Hepatocyte (in vitro differentiated cells): ENCODE measurements around the gene MALAT1. TPM values are rescaled to one million over a fixed set of nuclear protein-coding genes. Genes with fewer than 3 reads are reported as not detected.
A peak's percentile ranks its signal among the peaks of the same experiment; 100 is the strongest.

Source experiments
- DNase-seq: peaks from one replicate; pipeline ENCODE4 v3.0.0-alpha.2; 2016; ENCODE audit warnings: low spot score
- H2AFZ ChIP-seq: fragments of 200-600 bp; sonication (generic); 2 replicates; pipeline ENCODE4 v1.6.0; 2016; ENCODE audit warnings: antibody characterized with exemption, mild to moderate bottlenecking
- H3K27ac ChIP-seq: fragments of 200-600 bp; sonication (generic); 2 replicates; pipeline ENCODE4 v1.5.1; 2016; ENCODE audit warnings: mild to moderate bottlenecking
- H3K27me3 ChIP-seq: fragments of 200-600 bp; sonication (generic); 2 replicates; pipeline ENCODE4 v1.6.1; 2016
- H3K36me3 ChIP-seq: fragments of 200-600 bp; sonication (generic); replicated peaks from 2 replicates; pipeline ENCODE4 v1.5.1; 2016; ENCODE audit warnings: low read depth; ENCODE audit not compliant: insufficient read depth
- H3K4me1 ChIP-seq: fragments of 200-600 bp; sonication (generic); 2 replicates; pipeline ENCODE4 v1.5.1; 2016; ENCODE audit warnings: mild to moderate bottlenecking, moderate library complexity; ENCODE audit not compliant: insufficient read depth
- H3K4me2 ChIP-seq: fragments of 200-600 bp; sonication (generic); 2 replicates; pipeline ENCODE4 v1.6.0; 2016
- H3K4me3 ChIP-seq: fragments of 200-600 bp; sonication (generic); 2 replicates; pipeline ENCODE4 v1.5.1; 2016; ENCODE audit warnings: mild to moderate bottlenecking
- H3K79me2 ChIP-seq: fragments of 200-600 bp; sonication (generic); 2 replicates; pipeline ENCODE4 v1.6.0; 2017; ENCODE audit warnings: mild to moderate bottlenecking
- H3K9me2 ChIP-seq: fragments of 200-600 bp; sonication (generic); replicated peaks from 2 replicates; pipeline ENCODE4 v1.6.0; 2017; ENCODE audit warnings: mild to moderate bottlenecking; ENCODE audit not compliant: insufficient read depth
- H3K9me3 ChIP-seq: fragments of 200-600 bp; sonication (generic); 2 replicates; pipeline ENCODE4 v1.5.1; 2016; ENCODE audit warnings: low read depth, mild to moderate bottlenecking
- H4K20me1 ChIP-seq: fragments of 200-600 bp; sonication (generic); 2 replicates; pipeline ENCODE4 v1.6.0; 2016; ENCODE audit warnings: mild to moderate bottlenecking; ENCODE audit not compliant: insufficient read depth, poor library complexity, severe bottlenecking
- EZH2 ChIP-seq: fragments of 200-600 bp; sonication (generic); IDR thresholded peaks from 2 replicates; pipeline ENCODE4 v1.6.1; 2016; ENCODE audit warnings: antibody characterized with exemption, mild to moderate bottlenecking, borderline replicate concordance
- EZH2phosphoT487 ChIP-seq: fragments of 200-600 bp; sonication (generic); IDR thresholded peaks from one replicate; pipeline ENCODE4 v1.6.1; 2018; ENCODE audit warnings: antibody characterized with exemption, mild to moderate bottlenecking, low read depth, moderate library complexity; ENCODE audit not compliant: unreplicated experiment, severe bottlenecking
- WGBS: methylation state at CpG from one replicate; pipeline ENCODE4 v1.1.6; 2016; ENCODE audit warnings: low lambda C conversion rate; ENCODE audit errors: missing lambda C conversion rate; 5-methylcytosine and 5-hydroxymethylcytosine counted together
- polyA plus RNA-seq: library from polyadenylated mRNA; unstranded; fragments of >200 nt; fragmentation: Nextera tagmentation; extraction: Ambion mirVana; gene quantifications from 2 replicates; pipeline ENCODE4 v1.2.1, GENCODE V29; 2016
- total RNA-seq: library from RNA; depleted of rRNA; stranded (reverse); fragments of >200 nt; gene quantifications from 2 replicates; pipeline ENCODE4 v1.2.3, GENCODE V29; 2014
- TF ChIP-seq, protein P1 (sequence below): fragments of 200-600 bp; sonication (generic); IDR thresholded peaks from 2 replicates; pipeline ENCODE4 v1.5.1; 2016; ENCODE audit warnings: antibody characterized with exemption, mild to moderate bottlenecking; ENCODE audit not compliant: poor library complexity

The MALAT1 gene
- total and polyA plus RNA-seq, 2 experiments from 2014 or later = 8,000 to 16,690 TPM

- Histone ChIP-seq H3K4me2 (peak overlapping the region; percentile 92), H3K9me2 (no peaks in the 10 kb centered on the region), H4K20me1 (peaks cover 46% of the 10 kb centered on the region), H2AFZ (no peak overlapping the region), H3K27ac (peak overlapping the region; percentile 99), H3K4me1 (peaks cover 33% of the 10 kb centered on the region), H3K79me2 (peaks cover 89% of the 10 kb centered on the region), H3K36me3 (peaks cover 21% of the 10 kb centered on the region), H3K27me3 (no peaks in the 10 kb centered on the region), H3K4me3 (peak overlapping the region; percentile 54), H3K9me3 (no peaks in the 10 kb centered on the region)
- no peak for DNase-seq
- TF ChIP-seq EZH2 (no peak), EZH2phosphoT487 (no peak)
- TF ChIP-seq, protein P1, sequence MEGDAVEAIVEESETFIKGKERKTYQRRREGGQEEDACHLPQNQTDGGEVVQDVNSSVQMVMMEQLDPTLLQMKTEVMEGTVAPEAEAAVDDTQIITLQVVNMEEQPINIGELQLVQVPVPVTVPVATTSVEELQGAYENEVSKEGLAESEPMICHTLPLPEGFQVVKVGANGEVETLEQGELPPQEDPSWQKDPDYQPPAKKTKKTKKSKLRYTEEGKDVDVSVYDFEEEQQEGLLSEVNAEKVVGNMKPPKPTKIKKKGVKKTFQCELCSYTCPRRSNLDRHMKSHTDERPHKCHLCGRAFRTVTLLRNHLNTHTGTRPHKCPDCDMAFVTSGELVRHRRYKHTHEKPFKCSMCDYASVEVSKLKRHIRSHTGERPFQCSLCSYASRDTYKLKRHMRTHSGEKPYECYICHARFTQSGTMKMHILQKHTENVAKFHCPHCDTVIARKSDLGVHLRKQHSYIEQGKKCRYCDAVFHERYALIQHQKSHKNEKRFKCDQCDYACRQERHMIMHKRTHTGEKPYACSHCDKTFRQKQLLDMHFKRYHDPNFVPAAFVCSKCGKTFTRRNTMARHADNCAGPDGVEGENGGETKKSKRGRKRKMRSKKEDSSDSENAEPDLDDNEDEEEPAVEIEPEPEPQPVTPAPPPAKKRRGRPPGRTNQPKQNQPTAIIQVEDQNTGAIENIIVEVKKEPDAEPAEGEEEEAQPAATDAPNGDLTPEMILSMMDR = no peak
- 2% methylated on average over 6 of the region's 6 CpGs for WGBS
These were observed 193 bp upstream of the MALAT1 start for GRCh38 chr11:65498727-65498976.

DNA sequence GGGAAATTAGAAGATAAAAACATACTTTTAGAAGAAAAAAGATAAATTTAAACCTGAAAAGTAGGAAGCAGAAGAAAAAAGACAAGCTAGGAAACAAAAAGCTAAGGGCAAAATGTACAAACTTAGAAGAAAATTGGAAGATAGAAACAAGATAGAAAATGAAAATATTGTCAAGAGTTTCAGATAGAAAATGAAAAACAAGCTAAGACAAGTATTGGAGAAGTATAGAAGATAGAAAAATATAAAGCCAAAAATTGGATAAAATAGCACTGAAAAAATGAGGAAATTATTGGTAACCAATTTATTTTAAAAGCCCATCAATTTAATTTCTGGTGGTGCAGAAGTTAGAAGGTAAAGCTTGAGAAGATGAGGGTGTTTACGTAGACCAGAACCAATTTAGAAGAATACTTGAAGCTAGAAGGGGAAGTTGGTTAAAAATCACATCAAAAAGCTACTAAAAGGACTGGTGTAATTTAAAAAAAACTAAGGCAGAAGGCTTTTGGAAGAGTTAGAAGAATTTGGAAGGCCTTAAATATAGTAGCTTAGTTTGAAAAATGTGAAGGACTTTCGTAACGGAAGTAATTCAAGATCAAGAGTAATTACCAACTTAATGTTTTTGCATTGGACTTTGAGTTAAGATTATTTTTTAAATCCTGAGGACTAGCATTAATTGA is 1.0 kb downstream of the MALAT1 start:
- H3K4me3 ChIP-seq = peak overlapping the region; percentile 74
- peaks cover 27% of the 10 kb centered on the region for H3K36me3 ChIP-seq
- H3K4me2 ChIP-seq = peak overlapping the region; percentile 87
- peaks cover 58% of the 10 kb centered on the region for H4K20me1 ChIP-seq
- H2AFZ ChIP-seq = no peak overlapping the region
- WGBS = 2% methylated on average over 3 of the region's 3 CpGs
- H3K9me3 ChIP-seq = no peaks in the 10 kb centered on the region
- TF ChIP-seq EZH2 (no peak), EZH2phosphoT487 (peak; percentile 82)
- peaks cover 21% of the 10 kb centered on the region for H3K4me1 ChIP-seq
- no peaks in the 10 kb centered on the region for H3K27me3 ChIP-seq
- H3K9me2 ChIP-seq = no peaks in the 10 kb centered on the region
- DNase-seq = no peak
- peak overlapping the region; percentile 99 for H3K27ac ChIP-seq
- H3K79me2 ChIP-seq = peaks cover 91% of the 10 kb centered on the region

- Histone ChIP-seq H3K9me3 (no peaks in the 10 kb centered on the region), H3K27me3 (no peaks in the 10 kb centered on the region), H3K9me2 (no peaks in the 10 kb centered on the region), H3K79me2 (peaks cover 91% of the 10 kb centered on the region), H4K20me1 (peaks cover 66% of the 10 kb centered on the region), H3K4me3 (peak overlapping the region; percentile 74), H3K4me2 (peak overlapping the region; percentile 87), H3K36me3 (peaks cover 30% of the 10 kb centered on the region), H2AFZ (no peak overlapping the region), H3K4me1 (peaks cover 15% of the 10 kb centered on the region), H3K27ac (peak overlapping the region; percentile 99)
- DNase-seq = peak; percentile 49
- WGBS = under 1% methylated on average over 20 of the region's 20 CpGs
- no peak for TF ChIP-seq EZH2
- TF ChIP-seq EZH2phosphoT487 = peak; percentile 26
- TF ChIP-seq, protein P1 = peak; percentile 2
These were observed 1.7 kb downstream of the MALAT1 start for GRCh38 chr11:65500387-65501185.

DNA sequence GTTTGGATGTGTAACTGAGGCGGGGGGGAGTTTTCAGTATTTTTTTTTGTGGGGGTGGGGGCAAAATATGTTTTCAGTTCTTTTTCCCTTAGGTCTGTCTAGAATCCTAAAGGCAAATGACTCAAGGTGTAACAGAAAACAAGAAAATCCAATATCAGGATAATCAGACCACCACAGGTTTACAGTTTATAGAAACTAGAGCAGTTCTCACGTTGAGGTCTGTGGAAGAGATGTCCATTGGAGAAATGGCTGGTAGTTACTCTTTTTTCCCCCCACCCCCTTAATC is 2.3 kb downstream of the MALAT1 start:
- Histone ChIP-seq H3K4me1 (peaks cover 10% of the 10 kb centered on the region), H3K9me2 (no peaks in the 10 kb centered on the region), H3K27ac (peak overlapping the region; percentile 99), H3K4me3 (peak overlapping the region; percentile 74), H4K20me1 (peaks cover 71% of the 10 kb centered on the region), H3K79me2 (peaks cover 91% of the 10 kb centered on the region), H3K36me3 (peaks cover 30% of the 10 kb centered on the region), H3K9me3 (no peaks in the 10 kb centered on the region), H3K4me2 (peak overlapping the region; percentile 87), H3K27me3 (no peaks in the 10 kb centered on the region), H2AFZ (no peak overlapping the region)
- DNase-seq = no peak
- TF ChIP-seq, protein P1 = no peak
- TF ChIP-seq EZH2 = no peak
- no peak for TF ChIP-seq EZH2phosphoT487
- 0% methylated on average over 2 of the region's 2 CpGs for WGBS
